ENCODE results near the gene ARHGDIB. TPM values are rescaled to one million over a fixed set of nuclear protein-coding genes. Genes with fewer than 3 reads are reported as not detected.

The ARHGDIB gene
- total RNA-seq, 1 experiment from 2014 or later, result 23.5 TPM

GRCh38 chr12:14903386-14904098, 57.9 kb downstream of the ARHGDIB start:
- no peaks in the 10 kb centered on the region for H3K36me3 Mint-ChIP-seq (ENCODE audit: insufficient read depth, unreplicated experiment)
- TF ChIP-seq CTCF (IDR thresholded peaks at IDR 0.05; ENCODE audit: unreplicated experiment), result no peak
- BruUV-seq (replicated peaks), result no TSS peak
- peaks cover 20% of the 10 kb centered on the region for H3K4me1 Mint-ChIP-seq (ENCODE audit: low read depth, unreplicated experiment)
- no peak for DNase-seq
- H3K9me3 Mint-ChIP-seq (ENCODE audit: low read depth, unreplicated experiment), result peaks cover 6% of the 10 kb centered on the region
- H3K27ac Mint-ChIP-seq (ENCODE audit: unreplicated experiment), result no peak overlapping the region
- no peak overlapping the region for H3K4me3 Mint-ChIP-seq (ENCODE audit: low read depth, unreplicated experiment)
- H3K27me3 Mint-ChIP-seq (ENCODE audit: unreplicated experiment), result no peaks in the 10 kb centered on the region
- CTCF ChIA-PET, result interaction anchor here (0.6 kb wide), 1 partner anchor 258 kb away, joined by 3 read pairs; no protein-coding TSS in a partner anchor
- intact Hi-C loops (cut with micrococcal nuclease; ENCODE audit: unreplicated experiment), result no loop called here

GRCh38 chr12:14902465-14902864, 58.9 kb downstream of the ARHGDIB start:
- H3K27ac Mint-ChIP-seq (ENCODE audit: unreplicated experiment), result no peak overlapping the region
- no peaks in the 10 kb centered on the region for H3K36me3 Mint-ChIP-seq (ENCODE audit: insufficient read depth, unreplicated experiment)
- intact Hi-C loops (cut with micrococcal nuclease; ENCODE audit: unreplicated experiment), result no loop called here
- CTCF ChIA-PET, result interaction anchor here (0.6 kb wide), 1 partner anchor 11 kb away, joined by 3 read pairs; no protein-coding TSS in a partner anchor
- no peaks in the 10 kb centered on the region for H3K27me3 Mint-ChIP-seq (ENCODE audit: unreplicated experiment)
- H3K4me3 Mint-ChIP-seq (ENCODE audit: low read depth, unreplicated experiment), result no peak overlapping the region
- TF ChIP-seq CTCF (IDR thresholded peaks at IDR 0.05; ENCODE audit: unreplicated experiment), result no peak
- peaks cover 20% of the 10 kb centered on the region for H3K4me1 Mint-ChIP-seq (ENCODE audit: low read depth, unreplicated experiment)
- no TSS peak for BruUV-seq (replicated peaks)
- DNase-seq, result no peak
- peaks cover 3% of the 10 kb centered on the region for H3K9me3 Mint-ChIP-seq (ENCODE audit: low read depth, unreplicated experiment)

GRCh38 chr12:14901228-14901562, 60.2 kb downstream of the ARHGDIB start:
- H3K27me3 Mint-ChIP-seq (ENCODE audit: unreplicated experiment), result no peaks in the 10 kb centered on the region

GRCh38 chr12:14900521-14901227, 60.7 kb downstream of the ARHGDIB start:
- intact Hi-C loops (cut with micrococcal nuclease; ENCODE audit: unreplicated experiment), result no loop called here
- H3K4me1 Mint-ChIP-seq (ENCODE audit: low read depth, unreplicated experiment), result peaks cover 18% of the 10 kb centered on the region
- no peak overlapping the region for H3K4me3 Mint-ChIP-seq (ENCODE audit: low read depth, unreplicated experiment)
- no peaks in the 10 kb centered on the region for H3K36me3 Mint-ChIP-seq (ENCODE audit: insufficient read depth, unreplicated experiment)
- no peak for TF ChIP-seq CTCF (IDR thresholded peaks at IDR 0.05; ENCODE audit: unreplicated experiment)
- peaks cover 3% of the 10 kb centered on the region for H3K9me3 Mint-ChIP-seq (ENCODE audit: low read depth, unreplicated experiment)
- no peak overlapping the region for H3K27ac Mint-ChIP-seq (ENCODE audit: unreplicated experiment)
- CTCF ChIA-PET, result no interaction called here
- no TSS peak for BruUV-seq (replicated peaks)
- H3K27me3 Mint-ChIP-seq (ENCODE audit: unreplicated experiment), result no peaks in the 10 kb centered on the region
- DNase-seq, result no peak

More at GRCh38 chr12:14901228-14901562, 60.2 kb downstream of the ARHGDIB start:
- H3K4me1 Mint-ChIP-seq (ENCODE audit: low read depth, unreplicated experiment), result peaks cover 20% of the 10 kb centered on the region
- CTCF ChIA-PET, result no interaction called here
- H3K4me3 Mint-ChIP-seq (ENCODE audit: low read depth, unreplicated experiment), result no peak overlapping the region
- H3K27ac Mint-ChIP-seq (ENCODE audit: unreplicated experiment), result no peak overlapping the region
- H3K36me3 Mint-ChIP-seq (ENCODE audit: insufficient read depth, unreplicated experiment), result no peaks in the 10 kb centered on the region
- no peak for TF ChIP-seq CTCF (IDR thresholded peaks at IDR 0.05; ENCODE audit: unreplicated experiment)
- DNase-seq, result no peak
- intact Hi-C loops (cut with micrococcal nuclease; ENCODE audit: unreplicated experiment), result no loop called here
- H3K9me3 Mint-ChIP-seq (ENCODE audit: low read depth, unreplicated experiment), result peaks cover 3% of the 10 kb centered on the region
- no TSS peak for BruUV-seq (replicated peaks)

Data from Calu3 (cell line).